T-helper 1 cell treated with Interleukin-12 subunit alpha and Interleukin-12 subunit beta and Interleukin-4 antibody, amounts not matched to agents 30 μg/mL and 1 μg/mL, for 36 hours (primary cell): Measurements from ENCODE around the gene ELAVL1.
A peak's percentile ranks its signal among the peaks of the same experiment; 100 is the strongest.

Source experiments
- H3K27ac Mint-ChIP-seq: one replicate; pipeline ENCODE4 v1.8.0; 2021; ENCODE audit warnings: mild to moderate bottlenecking, mixed read lengths
- H3K27me3 Mint-ChIP-seq: one replicate; pipeline ENCODE4 v1.8.0; 2021; ENCODE audit warnings: low read depth, mixed read lengths
- H3K36me3 Mint-ChIP-seq: one replicate; pipeline ENCODE4 v1.8.0; 2021; ENCODE audit warnings: low read depth, mixed read lengths
- H3K4me1 Mint-ChIP-seq: one replicate; pipeline ENCODE4 v1.8.0; 2021; ENCODE audit warnings: low read depth, mixed read lengths
- H3K4me3 Mint-ChIP-seq: one replicate; pipeline ENCODE4 v1.8.0; 2021; ENCODE audit warnings: mild to moderate bottlenecking, moderate library complexity, mixed read lengths
- H3K9me3 Mint-ChIP-seq: one replicate; pipeline ENCODE4 v1.8.0; 2021; ENCODE audit warnings: mixed read lengths

Gene ELAVL1

GRCh38 chr19:8000298-8001038, 5.0 kb downstream of the ELAVL1 start:
- Mint-ChIP-seq H3K4me1 (peaks cover 42% of the 10 kb centered on the region), H3K27me3 (no peaks in the 10 kb centered on the region), H3K4me3 (no peak overlapping the region), H3K27ac (no peak overlapping the region), H3K36me3 (no peaks in the 10 kb centered on the region), H3K9me3 (no peaks in the 10 kb centered on the region)

GRCh38 chr19:7999376-7999775, 6.1 kb downstream of the ELAVL1 start:
- no peak overlapping the region for H3K4me3 Mint-ChIP-seq
- no peaks in the 10 kb centered on the region for H3K9me3 Mint-ChIP-seq
- H3K4me1 Mint-ChIP-seq, result peaks cover 46% of the 10 kb centered on the region
- no peaks in the 10 kb centered on the region for H3K27me3 Mint-ChIP-seq
- H3K36me3 Mint-ChIP-seq, result peaks cover 3% of the 10 kb centered on the region
- H3K27ac Mint-ChIP-seq, result no peak overlapping the region

- Mint-ChIP-seq H3K4me3 (no peak overlapping the region), H3K9me3 (no peaks in the 10 kb centered on the region), H3K27me3 (no peaks in the 10 kb centered on the region), H3K36me3 (peaks cover 3% of the 10 kb centered on the region), H3K27ac (no peak overlapping the region), H3K4me1 (peaks cover 40% of the 10 kb centered on the region)
Measured at GRCh38 chr19:7997809-7998480, 7.5 kb downstream of the ELAVL1 start.

GRCh38 chr19:7996883-7997282, 8.6 kb downstream of the ELAVL1 start:
- Mint-ChIP-seq H3K27me3 (no peaks in the 10 kb centered on the region), H3K9me3 (no peaks in the 10 kb centered on the region), H3K27ac (no peak overlapping the region), H3K4me3 (no peak overlapping the region), H3K36me3 (peaks cover 3% of the 10 kb centered on the region), H3K4me1 (peaks cover 30% of the 10 kb centered on the region)

- no peak overlapping the region for H3K4me3 Mint-ChIP-seq
- peaks cover 22% of the 10 kb centered on the region for H3K4me1 Mint-ChIP-seq
- H3K36me3 Mint-ChIP-seq, result peaks cover 7% of the 10 kb centered on the region
- H3K9me3 Mint-ChIP-seq, result no peaks in the 10 kb centered on the region
- no peak overlapping the region for H3K27ac Mint-ChIP-seq
- no peaks in the 10 kb centered on the region for H3K27me3 Mint-ChIP-seq
Measured at GRCh38 chr19:7995810-7996158, 9.7 kb downstream of the ELAVL1 start.

GRCh38 chr19:7994928-7995809, 10.3 kb downstream of the ELAVL1 start:
- Mint-ChIP-seq H3K27me3 (no peaks in the 10 kb centered on the region), H3K4me1 (peaks cover 21% of the 10 kb centered on the region), H3K9me3 (no peaks in the 10 kb centered on the region), H3K36me3 (peaks cover 9% of the 10 kb centered on the region), H3K4me3 (no peak overlapping the region), H3K27ac (no peak overlapping the region)

GRCh38 chr19:7994114-7994513, 11.3 kb downstream of the ELAVL1 start:
- H3K4me3 Mint-ChIP-seq, result no peak overlapping the region
- no peaks in the 10 kb centered on the region for H3K9me3 Mint-ChIP-seq
- peak overlapping the region; percentile 32 for H3K27ac Mint-ChIP-seq
- peaks cover 19% of the 10 kb centered on the region for H3K4me1 Mint-ChIP-seq
- no peaks in the 10 kb centered on the region for H3K27me3 Mint-ChIP-seq
- H3K36me3 Mint-ChIP-seq, result peaks cover 9% of the 10 kb centered on the region

GRCh38 chr19:7993560-7993959, 11.9 kb downstream of the ELAVL1 start:
- no peak overlapping the region for H3K4me3 Mint-ChIP-seq
- no peaks in the 10 kb centered on the region for H3K9me3 Mint-ChIP-seq
- H3K27me3 Mint-ChIP-seq, result no peaks in the 10 kb centered on the region
- peaks cover 19% of the 10 kb centered on the region for H3K4me1 Mint-ChIP-seq
- peaks cover 12% of the 10 kb centered on the region for H3K36me3 Mint-ChIP-seq
- H3K27ac Mint-ChIP-seq, result no peak overlapping the region

- no peaks in the 10 kb centered on the region for H3K27me3 Mint-ChIP-seq
- H3K4me1 Mint-ChIP-seq, result peaks cover 23% of the 10 kb centered on the region
- H3K36me3 Mint-ChIP-seq, result peaks cover 20% of the 10 kb centered on the region
- H3K9me3 Mint-ChIP-seq, result no peaks in the 10 kb centered on the region
- no peak overlapping the region for H3K4me3 Mint-ChIP-seq
- H3K27ac Mint-ChIP-seq, result no peak overlapping the region
Measured at GRCh38 chr19:7992575-7992974, 12.9 kb downstream of the ELAVL1 start.

GRCh38 chr19:7989071-7989575, 16.3 kb downstream of the ELAVL1 start:
- Mint-ChIP-seq H3K36me3 (peaks cover 17% of the 10 kb centered on the region), H3K9me3 (no peaks in the 10 kb centered on the region), H3K27me3 (no peaks in the 10 kb centered on the region), H3K27ac (no peak overlapping the region), H3K4me1 (peaks cover 5% of the 10 kb centered on the region), H3K4me3 (no peak overlapping the region)

GRCh38 chr19:7988307-7988706, 17.1 kb downstream of the ELAVL1 start:
- peaks cover 17% of the 10 kb centered on the region for H3K36me3 Mint-ChIP-seq
- H3K4me1 Mint-ChIP-seq, result peaks cover 3% of the 10 kb centered on the region
- H3K27ac Mint-ChIP-seq, result no peak overlapping the region

GRCh38 chr19:7987114-7987768, 18.2 kb downstream of the ELAVL1 start:
- Mint-ChIP-seq H3K9me3 (no peaks in the 10 kb centered on the region), H3K27me3 (no peaks in the 10 kb centered on the region), H3K4me3 (no peak overlapping the region), H3K36me3 (peaks cover 17% of the 10 kb centered on the region), H3K4me1 (peaks cover 3% of the 10 kb centered on the region), H3K27ac (no peak overlapping the region)

More at GRCh38 chr19:7988307-7988706, 17.1 kb downstream of the ELAVL1 start:
- no peaks in the 10 kb centered on the region for H3K27me3 Mint-ChIP-seq
- H3K9me3 Mint-ChIP-seq, result no peaks in the 10 kb centered on the region
- no peak overlapping the region for H3K4me3 Mint-ChIP-seq

GRCh38 chr19:7986321-7987113, 18.9 kb downstream of the ELAVL1 start:
- H3K27ac Mint-ChIP-seq, result no peak overlapping the region
- H3K27me3 Mint-ChIP-seq, result no peaks in the 10 kb centered on the region

More at GRCh38 chr19:7986321-7987113, 18.9 kb downstream of the ELAVL1 start:
- H3K4me3 Mint-ChIP-seq, result no peak overlapping the region
- no peaks in the 10 kb centered on the region for H3K9me3 Mint-ChIP-seq
- peaks cover 16% of the 10 kb centered on the region for H3K36me3 Mint-ChIP-seq
- peaks cover 3% of the 10 kb centered on the region for H3K4me1 Mint-ChIP-seq
